Fibroblast of skin of right quadriceps (primary cell): Measurements from ENCODE around the gene PCDHGB6.
"Not testable (repeated sequence)": the region's sequence is repeated elsewhere in the genome, so short reads cannot be mapped to it uniquely, and the experiment has no call there.

Experiments
- DNase-seq: peaks from one replicate; pipeline ENCODE4 v3.0.0-alpha.2; 2013

The PCDHGB6 gene

DNA sequence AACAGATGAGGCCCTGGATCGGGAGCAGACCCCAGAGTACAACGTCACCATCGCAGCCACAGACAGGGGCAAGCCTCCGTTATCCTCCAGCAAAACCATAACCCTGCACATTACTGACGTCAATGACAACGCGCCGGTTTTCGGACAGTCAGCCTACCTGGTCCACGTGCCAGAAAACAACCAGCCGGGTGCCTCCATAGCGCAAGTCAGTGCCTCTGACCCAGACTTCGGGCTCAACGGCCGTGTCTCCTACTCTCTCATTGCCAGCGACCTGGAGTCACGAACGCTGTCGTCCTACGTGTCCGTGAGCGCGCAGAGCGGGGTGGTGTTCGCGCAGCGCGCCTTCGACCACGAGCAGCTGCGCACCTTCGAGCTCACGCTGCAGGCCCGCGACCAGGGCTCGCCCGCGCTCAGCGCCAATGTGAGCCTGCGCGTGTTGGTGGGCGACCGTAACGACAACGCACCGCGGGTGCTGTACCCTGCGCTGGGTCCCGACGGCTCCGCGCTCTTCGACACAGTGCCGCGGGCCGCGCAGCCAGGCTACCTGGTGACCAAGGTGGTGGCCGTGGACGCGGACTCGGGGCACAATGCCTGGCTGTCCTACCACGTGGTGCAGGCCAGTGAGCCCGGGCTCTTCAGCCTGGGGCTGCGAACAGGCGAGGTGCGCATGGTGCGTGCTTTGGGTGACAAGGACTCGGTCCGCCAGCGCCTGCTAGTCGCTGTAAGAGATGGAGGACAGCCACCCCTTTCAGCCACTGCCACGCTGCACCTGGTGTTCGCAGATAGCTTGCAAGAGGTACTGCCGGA is 11.5 kb downstream of the PCDHGB6 start:
- no peak for DNase-seq

DNA sequence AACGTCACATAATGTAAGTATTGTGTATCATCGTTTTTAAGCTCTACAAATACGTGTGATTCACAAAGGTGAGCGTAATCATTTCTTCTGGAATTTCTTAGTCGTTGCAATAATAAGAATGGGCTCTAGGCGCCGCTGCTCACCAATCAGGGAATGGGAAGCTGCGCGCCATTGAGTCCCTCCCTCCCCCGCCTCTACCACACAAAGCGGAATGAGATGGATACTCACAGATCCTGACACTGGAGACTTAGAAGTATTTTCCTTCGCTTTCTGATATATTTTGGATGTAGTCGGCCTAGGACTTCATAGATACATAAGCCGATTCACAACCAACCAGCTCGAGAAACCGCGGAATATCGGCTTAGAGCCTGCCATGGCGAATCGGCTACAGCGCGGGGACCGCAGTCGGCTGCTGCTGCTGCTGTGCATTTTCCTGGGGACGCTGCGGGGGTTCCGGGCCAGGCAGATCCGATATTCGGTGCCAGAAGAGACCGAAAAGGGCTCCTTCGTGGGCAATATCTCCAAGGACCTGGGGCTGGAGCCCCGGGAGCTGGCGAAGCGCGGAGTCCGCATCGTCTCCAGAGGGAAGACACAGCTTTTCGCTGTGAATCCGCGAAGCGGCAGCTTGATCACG is 13.2 kb downstream of the PCDHGB6 start, which contains the start of gene PCDHGA11:
Gene PCDHGA11 (plus strand): TSS at position 197 of the 634 bp plus-strand sequence. CDS start 177 bp downstream, at position 374.
- peak; percentile 74 for DNase-seq

DNA sequence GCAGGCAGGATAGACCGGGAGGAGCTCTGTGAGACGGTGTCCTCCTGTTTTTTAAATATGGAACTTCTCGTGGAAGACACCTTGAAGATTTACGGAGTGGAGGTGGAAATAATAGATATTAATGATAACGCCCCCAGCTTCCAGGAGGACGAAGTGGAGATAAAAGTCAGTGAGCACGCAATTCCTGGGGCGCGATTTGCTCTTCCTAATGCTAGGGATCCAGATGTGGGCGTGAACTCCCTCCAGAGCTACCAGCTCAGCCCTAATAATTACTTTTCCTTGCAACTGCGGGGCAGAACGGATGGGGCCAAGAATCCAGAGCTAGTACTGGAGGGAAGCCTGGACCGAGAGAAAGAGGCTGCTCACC is 13.7 kb downstream of the PCDHGB6 start:
- DNase-seq: no peak

DNA sequence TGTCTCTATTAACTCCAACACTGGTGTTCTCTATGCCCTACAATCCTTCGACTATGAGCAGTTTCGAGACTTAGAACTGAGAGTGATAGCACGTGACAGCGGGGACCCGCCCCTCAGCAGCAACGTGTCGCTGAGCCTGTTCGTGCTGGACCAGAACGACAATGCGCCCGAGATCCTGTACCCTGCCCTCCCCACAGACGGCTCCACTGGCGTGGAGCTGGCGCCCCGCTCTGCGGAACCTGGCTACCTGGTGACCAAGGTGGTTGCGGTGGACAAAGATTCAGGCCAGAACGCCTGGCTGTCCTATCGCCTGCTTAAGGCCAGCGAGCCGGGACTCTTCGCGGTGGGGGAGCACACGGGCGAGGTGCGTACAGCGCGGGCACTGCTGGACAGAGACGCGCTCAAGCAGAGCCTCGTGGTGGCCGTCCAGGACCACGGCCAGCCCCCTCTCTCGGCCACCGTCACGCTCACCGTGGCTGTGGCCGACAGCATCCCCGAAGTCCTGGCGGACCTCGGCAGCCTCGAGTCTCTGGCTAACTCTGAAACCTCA is 15.0 kb downstream of the PCDHGB6 start:
- DNase-seq: no peak

DNA sequence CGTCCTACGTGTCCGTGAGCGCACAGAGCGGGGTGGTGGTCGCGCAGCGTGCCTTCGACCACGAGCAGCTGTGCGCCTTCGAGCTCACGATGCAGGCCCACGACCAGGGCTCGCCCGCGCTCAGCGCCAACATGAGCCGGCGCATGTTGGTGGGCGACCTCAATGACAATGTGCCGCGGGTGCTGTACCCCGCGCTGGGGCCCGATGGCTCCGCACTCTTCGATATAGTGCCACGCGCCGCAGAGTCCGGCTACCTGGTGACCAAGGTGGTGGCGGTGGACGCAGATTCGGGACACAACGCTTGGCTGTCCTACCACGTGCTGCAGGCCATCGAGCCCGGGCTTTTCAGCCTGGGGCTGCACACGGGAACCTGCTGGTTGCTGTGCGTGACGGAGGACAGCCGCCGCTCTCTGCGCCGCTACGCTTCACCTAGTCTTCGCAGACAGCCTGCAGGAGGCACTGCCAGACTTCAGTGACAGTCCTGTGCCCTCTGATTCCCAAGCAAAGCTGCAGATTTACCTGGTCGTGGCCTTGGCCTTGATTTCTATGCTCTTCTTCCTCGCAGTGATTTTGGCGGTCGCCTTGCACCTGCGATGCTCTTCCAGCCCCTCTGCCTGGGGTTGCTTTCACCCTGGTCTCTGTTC is 20.1 kb downstream of the PCDHGB6 start:
- no peak for DNase-seq

DNA sequence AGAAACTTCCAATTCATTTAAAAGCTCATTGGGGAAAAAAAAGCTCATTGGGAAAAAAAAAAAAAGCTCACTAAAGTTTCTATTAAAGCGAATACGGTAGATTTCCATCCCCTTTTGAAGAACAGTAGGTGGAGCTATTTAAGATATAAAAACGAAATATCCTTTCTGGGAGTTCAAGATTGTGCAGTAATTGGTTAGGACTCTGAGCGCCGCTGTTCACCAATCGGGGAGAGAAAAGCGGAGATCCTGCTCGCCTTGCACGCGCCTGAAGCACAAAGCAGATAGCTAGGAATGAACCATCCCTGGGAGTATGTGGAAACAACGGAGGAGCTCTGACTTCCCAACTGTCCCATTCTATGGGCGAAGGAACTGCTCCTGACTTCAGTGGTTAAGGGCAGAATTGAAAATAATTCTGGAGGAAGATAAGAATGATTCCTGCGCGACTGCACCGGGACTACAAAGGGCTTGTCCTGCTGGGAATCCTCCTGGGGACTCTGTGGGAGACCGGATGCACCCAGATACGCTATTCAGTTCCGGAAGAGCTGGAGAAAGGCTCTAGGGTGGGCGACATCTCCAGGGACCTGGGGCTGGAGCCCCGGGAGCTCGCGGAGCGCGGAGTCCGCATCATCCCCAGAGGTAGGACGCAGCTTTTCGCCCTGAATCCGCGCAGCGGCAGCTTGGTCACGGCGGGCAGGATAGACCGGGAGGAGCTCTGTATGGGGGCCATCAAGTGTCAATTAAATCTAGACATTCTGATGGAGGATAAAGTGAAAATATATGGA is 22.7 kb downstream of the PCDHGB6 start, which contains the start of gene PCDHGA12:
Gene PCDHGA12 (plus strand): TSS at position 176 of the 782 bp plus-strand sequence. CDS start 253 bp downstream, at position 429.
- peak; percentile 92 for DNase-seq

DNA sequence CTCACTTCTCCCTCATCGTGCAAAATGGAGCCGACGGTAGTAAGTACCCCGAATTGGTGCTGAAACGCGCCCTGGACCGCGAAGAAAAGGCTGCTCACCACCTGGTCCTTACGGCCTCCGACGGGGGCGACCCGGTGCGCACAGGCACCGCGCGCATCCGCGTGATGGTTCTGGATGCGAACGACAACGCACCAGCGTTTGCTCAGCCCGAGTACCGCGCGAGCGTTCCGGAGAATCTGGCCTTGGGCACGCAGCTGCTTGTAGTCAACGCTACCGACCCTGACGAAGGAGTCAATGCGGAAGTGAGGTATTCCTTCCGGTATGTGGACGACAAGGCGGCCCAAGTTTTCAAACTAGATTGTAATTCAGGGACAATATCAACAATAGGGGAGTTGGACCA is 23.5 kb downstream of the PCDHGB6 start:
- DNase-seq: peak; percentile 42

DNA sequence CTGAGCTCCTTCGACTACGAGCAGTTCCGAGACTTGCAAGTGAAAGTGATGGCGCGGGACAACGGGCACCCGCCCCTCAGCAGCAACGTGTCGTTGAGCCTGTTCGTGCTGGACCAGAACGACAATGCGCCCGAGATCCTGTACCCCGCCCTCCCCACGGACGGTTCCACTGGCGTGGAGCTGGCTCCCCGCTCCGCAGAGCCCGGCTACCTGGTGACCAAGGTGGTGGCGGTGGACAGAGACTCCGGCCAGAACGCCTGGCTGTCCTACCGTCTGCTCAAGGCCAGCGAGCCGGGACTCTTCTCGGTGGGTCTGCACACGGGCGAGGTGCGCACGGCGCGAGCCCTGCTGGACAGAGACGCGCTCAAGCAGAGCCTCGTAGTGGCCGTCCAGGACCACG is 24.5 kb downstream of the PCDHGB6 start:
- DNase-seq: not testable (repeated sequence)

DNA sequence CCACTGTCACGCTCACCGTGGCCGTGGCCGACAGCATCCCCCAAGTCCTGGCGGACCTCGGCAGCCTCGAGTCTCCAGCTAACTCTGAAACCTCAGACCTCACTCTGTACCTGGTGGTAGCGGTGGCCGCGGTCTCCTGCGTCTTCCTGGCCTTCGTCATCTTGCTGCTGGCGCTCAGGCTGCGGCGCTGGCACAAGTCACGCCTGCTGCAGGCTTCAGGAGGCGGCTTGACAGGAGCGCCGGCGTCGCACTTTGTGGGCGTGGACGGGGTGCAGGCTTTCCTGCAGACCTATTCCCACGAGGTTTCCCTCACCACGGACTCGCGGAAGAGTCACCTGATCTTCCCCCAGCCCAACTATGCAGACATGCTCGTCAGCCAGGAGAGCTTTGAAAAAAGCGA is 24.9 kb downstream of the PCDHGB6 start:
- DNase-seq: not testable (repeated sequence)

DNA sequence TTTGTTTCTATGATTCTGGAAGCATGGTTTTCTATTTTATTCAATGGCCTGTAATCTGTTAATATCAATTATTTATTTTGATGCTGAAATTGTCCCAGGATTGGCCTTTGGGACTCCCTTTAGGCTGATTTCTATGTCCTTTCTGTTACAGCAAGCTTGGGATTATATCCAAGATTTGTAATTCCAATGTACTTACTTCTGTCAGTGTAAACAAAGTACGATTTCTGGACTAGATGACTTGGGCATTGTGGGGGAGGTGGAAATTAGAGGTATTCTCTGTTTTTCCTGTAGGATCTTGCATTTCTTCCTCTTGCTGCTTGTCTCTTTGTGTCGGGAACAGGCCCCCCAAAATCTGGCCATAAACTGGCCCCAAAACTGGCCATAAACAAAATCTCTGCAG is 26.2 kb downstream of the PCDHGB6 start:
- no peak for DNase-seq

DNA sequence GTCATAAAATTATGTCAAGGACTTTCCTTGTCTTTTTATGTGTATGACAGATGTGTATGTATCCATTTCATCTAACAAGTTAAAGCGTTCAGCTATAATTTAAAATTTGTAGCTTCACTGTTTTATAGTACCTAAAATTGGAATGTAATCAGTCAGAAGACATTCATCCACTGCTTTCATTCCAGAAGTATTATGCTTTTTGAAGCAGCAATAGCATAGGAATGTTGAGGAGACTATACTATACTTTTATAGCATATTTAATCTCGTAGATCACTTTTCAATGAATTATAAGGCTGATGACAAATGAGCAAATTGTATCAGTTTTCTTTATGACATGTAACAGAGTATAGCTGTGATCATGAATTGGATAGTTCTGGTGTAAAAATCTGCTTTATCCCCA is 29.4 kb downstream of the PCDHGB6 start:
- peak; percentile 38 for DNase-seq

DNA sequence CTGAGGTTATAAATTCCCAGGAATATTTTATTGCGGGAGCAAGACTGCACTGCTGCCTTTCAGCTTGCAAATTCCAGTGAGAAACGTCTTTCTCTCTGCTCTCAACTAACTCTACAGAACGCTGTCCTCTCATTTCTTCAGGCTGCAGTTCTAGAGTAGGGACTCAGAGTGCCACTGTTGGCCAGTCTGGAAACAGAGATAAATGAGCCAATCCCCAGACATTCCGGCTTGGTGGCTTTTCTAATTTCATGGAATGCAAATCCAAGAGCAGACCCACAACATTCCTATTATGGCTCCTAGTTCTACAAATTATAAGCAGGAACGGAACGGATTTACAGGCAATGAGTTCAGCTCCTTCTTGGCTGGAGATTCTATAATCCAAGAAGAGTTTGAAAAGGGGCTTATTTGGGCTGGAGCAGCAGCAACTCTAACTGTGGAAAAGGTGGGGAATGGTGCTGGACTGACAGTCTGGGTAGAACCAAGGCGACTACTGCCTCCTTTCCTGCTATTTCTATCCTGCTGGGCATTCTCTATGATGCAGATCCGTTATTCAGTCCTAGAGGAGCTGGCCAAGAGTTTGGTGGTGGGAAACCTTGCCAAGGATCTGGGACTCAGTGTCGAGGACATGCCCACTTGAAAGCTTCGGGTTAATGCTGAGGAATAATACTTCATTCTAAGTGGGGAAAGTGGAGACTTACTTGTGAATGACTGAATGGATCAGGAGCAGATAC is 31.8 kb downstream of the PCDHGB6 start:
- DNase-seq: peak; percentile 25

DNA sequence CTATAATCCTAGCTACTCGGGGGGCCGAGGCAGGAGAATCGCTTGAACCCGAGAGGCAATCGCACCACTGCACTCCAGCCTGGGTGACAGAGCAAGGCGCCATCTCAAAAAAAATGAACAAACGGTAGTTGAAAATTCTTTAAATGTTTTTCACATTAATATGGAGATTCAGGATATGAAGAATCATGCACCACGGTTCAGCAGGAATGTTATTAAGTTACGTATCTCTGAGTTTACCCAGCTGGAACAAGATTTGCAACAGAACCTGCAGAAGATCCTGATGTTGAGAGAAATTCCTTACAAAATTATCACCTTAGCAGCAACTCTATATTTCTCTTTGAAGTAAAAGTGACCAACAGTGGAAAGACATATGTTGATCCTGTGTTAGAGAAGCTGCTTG is 32.5 kb downstream of the PCDHGB6 start:
- no peak for DNase-seq

DNA sequence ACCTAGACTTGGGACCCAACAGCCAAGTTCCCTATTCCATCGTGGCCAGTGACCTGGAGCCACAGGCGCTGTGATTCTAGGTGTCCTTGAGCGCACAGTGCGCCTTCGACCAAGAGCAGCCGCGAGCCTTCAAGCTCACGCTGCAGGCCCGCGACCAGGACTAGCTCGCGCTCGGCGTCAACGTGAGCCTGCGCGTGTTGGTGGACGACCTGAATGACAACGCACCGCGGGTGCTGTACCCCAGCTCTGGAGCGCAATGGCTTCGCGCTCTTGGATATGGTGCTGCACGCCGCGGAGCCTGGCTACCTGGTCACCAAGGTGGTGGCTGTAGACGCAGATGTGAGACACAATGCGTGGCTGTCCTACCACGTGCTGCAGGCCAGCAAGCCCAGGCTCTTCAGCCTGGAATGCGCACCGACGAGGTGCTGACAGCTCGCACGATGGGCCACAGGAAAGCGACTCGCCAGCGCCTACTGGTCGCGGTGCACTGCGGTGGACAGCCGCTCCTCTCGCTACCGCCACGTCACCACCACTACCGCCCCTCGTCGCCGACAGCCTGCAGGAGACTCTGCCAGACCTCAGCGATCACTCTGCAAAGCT is 33.9 kb downstream of the PCDHGB6 start:
- DNase-seq: no peak
